ENCODE data around the gene DCST1. TPM values are rescaled to one million over a fixed set of nuclear protein-coding genes. Genes with fewer than 3 reads are reported as not detected.

DCST1 gene
- total and polyA plus RNA-seq, 2 of the 8 experiments (the other 6 are each of a cell fraction or from before 2014, with no cell fraction given) = not detected

GRCh38 chr1:155032886-155033285, 738 bp upstream of the DCST1 start:
- no peak for FAIRE-seq
- H4K91ac ChIP-seq (replicated peaks; ENCODE audit: insufficient read length, low read length) = no peak overlapping the region

More at GRCh38 chr1:155032886-155033285, 738 bp upstream of the DCST1 start:
- no peak for DNase-seq (ENCODE audit: low read depth in 1 of 2, low spot score in 2 of 2)
- ChIA-PET CTCF (ENCODE audit: partially characterized antibody) (interaction anchor here (0.9 to 9.5 kb wide), 8 partner anchors 11 to 52 kb away, joined by 3 to 76 read pairs (median 8); partner anchors contain the start of gene ADAM15), POLR2A (ENCODE audit: partially characterized antibody) (interaction anchor here (0.7 to 8.8 kb wide), 4 partner anchors 9 to 96 kb away, joined by 3 to 60 read pairs (median 5); partner anchors contain the start of gene PMVK)
- H3K4me1 ChIP-seq (replicated peaks in 1 of 4; ENCODE audit: control insufficient read depth in 3 of 4, insufficient read depth in 4 of 4, low read length in 3 of 4) = no peaks in the 10 kb centered on the region; a peak in 1 of 7 replicates
- no peak overlapping the region for H3K9ac ChIP-seq (replicated peaks in 1 of 4; ENCODE audit: extremely low read depth in 1 of 4, low read depth in 3 of 4, low read length in 3 of 4)
- no peak overlapping the region for H3K23ac ChIP-seq (ENCODE audit: insufficient read length)
- H2BK20ac ChIP-seq (ENCODE audit: low read length) = no peak overlapping the region
- no peak overlapping the region for H3K56ac ChIP-seq (replicated peaks; ENCODE audit: insufficient read length, low read depth, low read length)
- H3K79me1 ChIP-seq (ENCODE audit: low read depth, low read length) = no peaks in the 10 kb centered on the region
- H3K23me2 ChIP-seq (ENCODE audit: low read depth, low read length) = no peaks in the 10 kb centered on the region
- no peak overlapping the region for H2BK15ac ChIP-seq (ENCODE audit: low read length)
- H3K4ac ChIP-seq (replicated peaks; ENCODE audit: insufficient read length, low read depth, low read length) = no peak overlapping the region
- H4K8ac ChIP-seq (ENCODE audit: extremely low read depth, insufficient read depth, low read length) = peak overlapping the region; percentile 25; the same call in 1 of the 2 replicates
- no peak overlapping the region for H3K18ac ChIP-seq (ENCODE audit: extremely low read depth, low read length)
- H2BK12ac ChIP-seq (ENCODE audit: low read depth, low read length) = no peak overlapping the region
- no peaks in the 10 kb centered on the region for H3K9me3 ChIP-seq (ENCODE audit: insufficient read depth in 2 of 2, low read depth in 1 of 2, low read length in 1 of 2)
- H3K27me3 ChIP-seq (replicated peaks in 1 of 4; ENCODE audit: control insufficient read depth in 3 of 4, extremely low read depth in 1 of 4, insufficient read depth in 3 of 4, low read length in 3 of 4) = 0 out of 7 replicates have a peak, but pooled peaks cover 0 to 2% (median 0%) of the 10 kb centered on the region in 4 experiments
- H4K20me1 ChIP-seq (replicated peaks in 1 of 2; ENCODE audit: control insufficient read depth in 1 of 2, insufficient read depth in 2 of 2, low read length in 2 of 2) = no peaks in the 10 kb centered on the region
- H2AK5ac ChIP-seq (ENCODE audit: low read depth, low read length) = no peak overlapping the region
- no peak overlapping the region for H2AFZ ChIP-seq (ENCODE audit: low read length)
- H2BK120ac ChIP-seq (replicated peaks; ENCODE audit: low read depth, low read length) = no peak overlapping the region
- H3K4me3 ChIP-seq (ENCODE audit: extremely low read depth in 1 of 4, insufficient read depth in 2 of 4, low read depth in 3 of 4, low read length in 4 of 4) = no peak overlapping the region
- TF ChIP-seq SIX5 (IDR thresholded peaks at IDR 0.05; ENCODE audit: low read depth, low read length) = no peak
- TF ChIP-seq EP300 (IDR thresholded peaks at IDR 0.05; ENCODE audit: borderline replicate concordance in 1 of 2, low read depth in 2 of 2, low read length in 2 of 2) = no peak
- TF ChIP-seq SRF (IDR thresholded peaks at IDR 0.05; ENCODE audit: low read depth, low read length) = no peak
- no peak for TF ChIP-seq MAX (IDR thresholded peaks at IDR 0.05)
- no peak for TF ChIP-seq NANOG (IDR thresholded peaks at IDR 0.05; ENCODE audit: insufficient read depth, low read depth, low read length, poor library complexity, severe bottlenecking)
- TF ChIP-seq EGR1 (IDR thresholded peaks at IDR 0.05; ENCODE audit: borderline replicate concordance, low read depth, low read length) = no peak
- no peak overlapping the region for H2BK5ac ChIP-seq (ENCODE audit: low read depth, low read length)
- no peaks in the 10 kb centered on the region for H3K79me2 ChIP-seq (ENCODE audit: control insufficient read depth in 1 of 2, insufficient read depth in 2 of 2, low read length in 2 of 2)
- 92% methylated on average over 11 of the region's 12 CpGs; no CpG with 5 or more reads in 1 of the 2 experiments for WGBS, 2 experiments (ENCODE audit: extremely low coverage in 1 of 2, insufficient coverage in 1 of 2, insufficient read length in 1 of 2, insufficient replicate concordance in 2 of 2, low coverage in 1 of 2, low lambda C conversion rate in 2 of 2, missing lambda C conversion rate in 1 of 2)
- H3K27ac ChIP-seq (ENCODE audit: low read depth, low read length) = no peak overlapping the region
- no peaks in the 10 kb centered on the region for H3K36me3 ChIP-seq (ENCODE audit: control insufficient read depth in 2 of 4, insufficient read depth in 4 of 4, low read length in 3 of 4)
- H4K5ac ChIP-seq (ENCODE audit: insufficient read length, low read depth, low read length) = no peak overlapping the region
- no peak overlapping the region for H3K14ac ChIP-seq (ENCODE audit: insufficient read length)
- no peak overlapping the region for H3K4me2 ChIP-seq (ENCODE audit: insufficient read depth in 1 of 2, low read depth in 2 of 2, low read length in 2 of 2)
